Raji (cell line): Measurements from ENCODE around the gene GRIP2.

Experiments used
- POLR2A ChIP-seq: IDR thresholded peaks from 2 replicates; pipeline ENCODE4 v1.6.1; 2011; ENCODE audit warnings: low read depth, low read length, control low read depth; ENCODE audit not compliant: insufficient read depth

Gene GRIP2

DNA sequence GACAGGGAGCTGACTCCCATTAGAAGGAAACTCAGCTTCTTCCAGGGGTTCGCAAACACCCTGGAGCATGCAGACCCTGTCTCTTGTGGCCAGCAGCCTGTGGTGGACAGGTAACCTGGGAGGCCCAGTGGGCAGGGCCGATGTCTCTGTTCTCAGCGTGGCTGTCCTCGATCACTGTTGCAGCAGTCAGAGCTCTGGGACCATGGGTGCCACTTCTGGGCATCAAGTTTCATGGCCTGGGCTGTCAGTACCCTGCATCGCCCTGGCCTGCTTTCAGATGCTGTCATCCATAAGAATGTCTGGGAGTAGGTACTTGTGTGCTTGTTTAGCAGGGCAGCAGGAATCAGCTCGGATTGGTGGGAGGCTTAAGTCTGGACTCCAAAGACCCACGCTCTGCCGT is 83.3 kb downstream of the GRIP2 start:
- TF ChIP-seq POLR2A, result no peak

DNA sequence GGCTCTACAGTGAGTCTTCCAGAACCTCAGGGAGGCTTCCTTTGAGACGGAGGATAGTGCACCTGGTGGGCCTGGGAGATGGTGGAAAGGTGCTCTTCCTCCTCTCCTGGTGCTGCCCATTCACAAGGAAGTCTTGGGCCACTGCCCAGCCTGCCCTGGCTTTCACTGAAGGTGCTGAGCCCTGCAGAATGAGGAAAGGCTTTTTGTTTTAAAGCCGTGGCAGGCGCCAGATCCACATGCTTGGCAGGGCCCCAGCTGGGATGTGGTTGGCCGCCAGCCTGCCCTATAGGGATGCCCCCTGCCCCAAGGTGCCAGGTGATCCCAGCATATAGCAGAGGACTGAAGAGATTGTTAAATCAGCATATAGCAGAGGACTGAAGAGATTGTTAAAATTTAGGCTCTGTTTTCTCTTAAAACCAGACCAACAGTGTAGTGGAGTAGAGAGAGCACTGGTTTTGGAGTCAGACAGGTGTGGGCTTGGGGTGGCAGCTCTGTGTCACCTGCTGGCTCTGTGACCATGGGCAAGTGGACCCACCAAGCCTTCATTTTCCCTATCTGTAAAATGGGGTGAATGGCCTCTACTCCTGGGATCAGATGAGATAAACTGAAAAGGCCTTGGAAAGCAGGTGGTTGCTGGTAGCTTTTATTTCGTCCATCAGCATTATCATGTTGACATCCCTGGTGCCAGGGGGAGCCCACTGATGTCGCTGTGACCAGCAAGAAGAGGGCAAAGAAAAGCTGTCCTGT is 84.4 kb downstream of the GRIP2 start:
- no peak for TF ChIP-seq POLR2A

DNA sequence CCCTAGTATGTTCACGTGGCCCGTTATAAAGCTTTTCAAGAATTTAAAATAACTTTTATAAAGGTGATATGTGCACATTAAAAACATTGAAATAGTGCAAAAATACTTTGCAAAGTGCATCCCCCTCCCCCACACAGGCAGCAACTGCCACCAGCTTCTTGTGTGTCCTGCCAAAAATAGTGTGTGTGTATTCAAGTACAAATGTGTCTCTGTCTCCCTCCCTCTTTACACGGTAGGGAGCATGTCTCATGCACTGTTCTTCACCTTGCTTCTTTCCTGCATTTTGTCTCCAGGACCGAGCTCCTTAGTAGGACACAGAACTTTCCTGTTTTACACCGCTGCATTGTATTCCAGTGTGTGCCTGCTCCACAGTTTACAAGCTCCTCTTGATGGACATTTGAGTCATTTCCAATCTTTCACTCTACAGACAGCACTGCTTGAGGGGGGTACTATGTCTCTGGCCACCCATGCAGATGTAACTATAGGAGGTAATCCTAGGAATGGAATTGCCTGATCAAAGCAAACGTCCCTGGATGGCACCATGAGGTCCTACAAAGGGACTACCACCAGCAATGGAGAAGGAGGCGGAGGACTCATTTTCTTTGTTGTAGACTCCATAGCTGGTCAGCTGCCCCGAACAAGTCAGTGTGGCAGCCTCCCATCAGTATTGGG is 85.4 kb downstream of the GRIP2 start:
- no peak for TF ChIP-seq POLR2A

DNA sequence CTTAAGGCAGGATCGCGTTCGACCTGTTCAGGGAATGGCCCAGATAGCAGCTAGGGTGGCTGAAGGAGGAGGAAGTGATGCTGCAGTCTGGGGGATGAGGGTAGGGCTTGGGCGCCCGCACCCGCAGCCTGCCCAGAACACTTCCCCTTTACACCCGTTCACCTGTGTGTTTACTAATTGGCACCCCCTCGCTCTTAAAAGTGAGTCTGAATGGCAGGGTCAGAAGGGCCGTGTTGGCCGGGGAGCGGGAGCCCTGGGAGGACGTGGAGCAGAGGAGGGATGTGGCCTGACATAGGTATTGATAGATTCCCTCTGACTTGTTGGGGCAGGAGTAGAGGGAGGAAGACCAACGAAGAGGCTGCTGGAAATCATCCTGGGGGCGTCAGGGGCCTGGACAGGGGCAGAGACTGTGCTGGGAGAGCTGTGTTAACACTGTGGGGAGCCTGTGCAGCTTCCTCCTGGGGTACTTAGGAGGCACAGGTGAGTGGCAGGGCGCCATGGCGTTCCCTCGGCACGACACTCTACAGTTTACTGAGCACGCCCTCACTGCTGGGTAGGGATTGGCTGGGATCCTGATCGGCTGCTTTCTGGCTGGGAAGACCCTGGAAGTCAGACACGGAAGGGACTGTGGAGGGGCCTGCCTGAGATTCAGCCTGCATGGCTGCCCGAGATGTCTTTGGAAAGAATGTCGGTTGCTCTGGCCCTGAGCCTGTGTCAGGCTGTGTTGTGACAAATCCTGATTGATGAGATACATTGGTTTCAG is 86.1 kb downstream of the GRIP2 start:
- TF ChIP-seq POLR2A, result no peak

DNA sequence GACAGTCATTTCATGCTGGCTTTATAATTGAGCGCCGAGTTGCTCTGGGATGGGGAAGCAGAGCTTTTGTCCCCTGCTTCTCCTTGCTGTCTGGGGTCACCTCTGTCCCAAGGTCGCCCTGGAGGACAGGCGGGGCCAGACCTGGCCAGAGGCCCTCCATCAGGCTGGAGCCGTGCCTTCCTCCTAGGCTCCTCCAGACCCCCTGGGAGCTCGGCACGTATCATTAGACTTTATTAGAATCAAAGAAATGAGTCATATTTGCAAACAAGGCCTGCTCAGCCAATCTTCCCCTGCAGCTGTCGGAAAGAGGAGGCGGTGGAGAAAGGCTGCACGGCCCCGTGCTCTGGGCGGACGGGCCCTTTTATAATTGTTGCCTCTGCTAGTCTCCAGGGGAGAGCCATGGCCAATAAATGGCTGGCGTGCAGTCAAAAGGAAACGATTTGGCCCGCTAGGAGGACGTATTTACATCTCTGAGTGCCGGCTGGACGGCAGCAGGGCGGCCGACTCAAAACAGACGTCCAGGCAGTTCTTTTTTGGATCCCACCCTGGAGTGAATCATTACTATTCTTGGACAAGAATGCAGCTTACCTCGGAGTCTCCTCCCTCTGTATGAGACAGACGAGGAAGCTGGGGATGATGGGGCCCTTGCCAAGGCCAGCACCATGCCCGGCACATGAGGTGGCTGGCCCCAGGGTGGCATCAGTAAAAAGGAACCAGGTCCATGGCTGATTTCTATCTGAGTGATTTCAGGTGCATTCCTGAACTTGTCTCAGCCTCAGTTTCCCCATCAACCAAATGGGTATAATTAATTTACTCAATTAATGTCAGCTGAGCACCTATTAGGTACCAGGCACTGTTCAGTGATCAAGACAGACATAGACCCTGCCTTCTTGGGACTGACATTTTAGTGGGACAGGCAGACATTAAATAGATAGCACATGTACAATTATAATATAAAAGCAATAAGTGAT is 87.1 kb downstream of the GRIP2 start:
- TF ChIP-seq POLR2A, result no peak

DNA sequence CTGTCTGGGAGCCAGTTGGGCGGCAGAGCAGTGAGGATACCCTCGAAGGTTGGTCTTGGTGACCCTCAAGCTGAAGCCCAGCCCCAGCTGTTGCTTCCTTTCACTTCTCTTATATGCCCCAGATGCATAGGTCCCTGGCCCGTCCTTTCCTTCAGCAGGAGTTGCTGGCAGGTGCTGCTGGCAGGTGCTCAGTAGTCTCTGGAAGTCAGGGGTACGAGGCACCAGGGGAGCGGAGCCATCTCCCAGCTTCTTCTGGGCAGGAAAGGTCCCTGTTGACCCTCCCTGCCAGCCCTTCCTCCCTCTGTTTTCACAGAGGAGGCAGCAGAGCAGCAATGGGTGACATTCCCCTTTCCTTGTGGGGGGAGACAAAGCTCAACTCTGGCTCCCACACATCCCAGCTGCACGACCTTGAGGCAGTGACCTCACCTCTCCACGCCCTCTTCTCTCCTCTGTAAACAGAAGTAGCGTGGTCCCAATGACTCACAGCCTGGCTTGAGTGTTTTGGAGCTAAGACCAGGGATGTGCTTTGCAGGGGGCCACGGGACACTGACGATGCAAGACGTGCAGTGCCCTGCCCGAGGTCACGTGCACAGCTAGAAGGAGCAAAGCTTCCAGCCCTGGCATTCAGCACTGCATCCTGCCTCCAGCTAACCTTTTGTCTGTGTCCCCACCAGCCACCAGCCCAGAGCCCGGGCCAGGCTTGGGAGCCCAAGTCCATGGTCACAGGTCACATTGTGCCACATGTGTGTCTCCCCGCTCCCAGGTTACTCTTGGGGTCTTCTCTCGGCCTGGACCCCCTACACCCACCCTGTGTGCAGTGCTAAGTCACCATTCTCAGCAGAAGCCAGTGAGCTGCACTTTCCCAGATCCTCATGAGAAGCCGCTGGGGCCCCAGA is 88.0 kb downstream of the GRIP2 start:
- no peak for TF ChIP-seq POLR2A

DNA sequence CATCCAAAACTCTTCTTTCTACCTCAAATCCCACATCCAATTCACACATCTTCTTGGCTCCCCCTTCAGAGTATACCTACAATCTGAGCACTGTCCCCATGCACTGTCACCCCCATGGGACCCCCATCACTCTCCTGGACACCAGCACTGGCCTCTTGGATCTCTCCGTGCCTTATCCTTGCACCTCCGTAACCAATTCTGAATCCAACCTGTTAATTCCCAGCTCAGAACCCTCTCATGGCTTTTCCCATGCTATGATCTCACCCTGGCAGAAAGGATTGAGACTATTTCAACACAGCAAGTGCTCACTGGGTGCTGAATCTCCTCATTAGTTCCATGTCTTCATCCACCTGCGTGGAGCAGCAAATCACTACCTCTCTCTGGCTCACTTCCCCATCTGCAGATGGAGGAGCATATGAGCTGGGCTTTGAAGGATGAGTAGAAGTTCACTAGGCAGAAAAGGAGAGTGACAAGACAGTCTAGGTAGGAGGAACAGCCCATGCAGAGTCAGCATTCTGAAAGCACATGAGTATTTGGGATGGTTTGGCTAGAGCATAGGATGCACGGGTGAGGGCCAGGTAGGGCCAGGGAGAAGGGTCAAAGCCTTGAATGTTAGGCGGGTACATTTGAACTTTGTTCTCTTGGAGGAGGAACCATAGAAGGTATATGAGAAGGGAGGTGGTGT is 89.1 kb downstream of the GRIP2 start:
- no peak for TF ChIP-seq POLR2A

DNA sequence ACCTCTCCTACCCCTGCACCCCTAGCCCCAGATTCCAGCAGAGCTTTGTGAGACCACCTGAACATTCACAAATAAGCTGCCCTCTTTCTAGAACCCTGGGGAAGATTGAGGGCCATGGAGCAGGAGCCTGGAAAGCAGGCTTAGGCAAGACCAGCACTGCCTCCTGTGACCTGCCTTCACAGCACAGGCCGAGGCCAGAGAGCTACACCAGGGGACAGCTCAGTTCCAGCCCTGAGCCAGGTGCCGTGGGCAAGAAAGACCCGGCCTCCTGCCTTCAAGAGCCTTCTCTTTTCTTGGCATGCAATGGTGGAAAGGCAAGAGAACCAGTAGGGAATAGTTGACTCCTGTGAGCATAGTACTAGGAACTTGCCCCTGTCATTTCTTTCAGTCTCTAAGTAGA is 89.6 kb downstream of the GRIP2 start:
- TF ChIP-seq POLR2A, result no peak

DNA sequence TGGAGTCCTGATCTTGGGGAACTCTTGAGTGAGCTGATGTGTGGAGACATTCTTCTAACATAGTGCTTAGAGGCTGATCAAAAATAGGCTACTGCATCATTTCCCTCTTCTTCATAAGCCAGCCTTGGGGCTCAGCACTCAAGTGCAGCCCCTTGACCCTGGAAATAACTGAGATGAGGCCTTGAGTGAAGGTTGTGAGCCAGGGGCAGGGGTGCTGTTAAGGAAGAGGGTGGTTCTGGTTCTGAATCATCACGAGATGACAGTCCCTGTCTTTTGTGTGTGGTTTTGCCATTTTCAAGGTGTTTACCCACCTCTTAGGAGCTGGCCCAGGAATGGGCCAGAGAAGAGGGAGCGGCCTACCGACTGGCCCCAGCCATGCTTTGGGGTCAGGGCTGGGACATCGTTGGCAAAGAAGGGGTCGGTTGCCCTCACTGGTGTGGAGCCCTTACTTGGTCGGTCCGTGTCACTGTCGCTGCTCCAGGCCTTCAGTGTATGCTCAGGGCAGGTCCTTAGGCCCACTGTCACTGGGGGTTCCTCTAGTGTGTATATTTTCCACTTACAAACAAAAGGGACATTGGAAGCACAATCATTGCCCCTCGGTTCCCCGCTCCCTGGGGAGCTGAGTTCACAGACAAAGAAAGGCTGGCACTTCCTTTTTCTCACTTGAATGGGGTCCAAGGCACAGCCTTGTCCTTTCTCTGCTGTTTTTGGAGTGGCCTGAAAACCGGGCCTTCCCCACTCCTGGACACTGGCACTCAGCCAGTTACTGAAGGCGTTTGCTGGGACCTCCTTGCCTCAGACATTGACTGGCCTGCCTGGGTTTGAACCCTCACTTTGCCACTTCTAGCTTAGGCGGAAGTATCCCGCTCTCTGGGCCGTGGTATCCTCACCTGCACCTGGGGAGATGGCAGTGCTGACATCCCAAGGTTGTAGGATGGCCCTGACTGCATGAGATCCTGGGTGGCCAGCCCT is 91.1 kb downstream of the GRIP2 start:
- TF ChIP-seq POLR2A, result no peak

DNA sequence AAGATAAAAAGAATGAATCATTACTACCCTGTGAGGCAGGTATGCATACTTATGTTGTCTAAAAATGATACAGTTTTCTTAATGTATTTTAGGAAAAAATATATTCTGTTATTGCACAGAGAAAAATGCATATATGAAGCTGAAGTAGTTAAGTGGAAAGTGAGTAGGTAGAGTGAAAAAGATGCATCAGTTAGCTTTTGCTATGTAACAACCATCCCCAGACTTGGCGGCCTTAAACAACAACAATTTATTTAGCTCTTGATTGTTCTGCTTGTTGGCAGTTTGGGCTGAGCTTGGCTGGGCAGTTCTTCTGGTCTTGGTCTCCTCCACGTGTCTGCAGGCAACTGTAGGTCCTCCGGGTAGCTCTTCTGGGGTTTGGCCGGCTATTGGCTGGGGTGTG is 92.1 kb downstream of the GRIP2 start:
- TF ChIP-seq POLR2A, result no peak

DNA sequence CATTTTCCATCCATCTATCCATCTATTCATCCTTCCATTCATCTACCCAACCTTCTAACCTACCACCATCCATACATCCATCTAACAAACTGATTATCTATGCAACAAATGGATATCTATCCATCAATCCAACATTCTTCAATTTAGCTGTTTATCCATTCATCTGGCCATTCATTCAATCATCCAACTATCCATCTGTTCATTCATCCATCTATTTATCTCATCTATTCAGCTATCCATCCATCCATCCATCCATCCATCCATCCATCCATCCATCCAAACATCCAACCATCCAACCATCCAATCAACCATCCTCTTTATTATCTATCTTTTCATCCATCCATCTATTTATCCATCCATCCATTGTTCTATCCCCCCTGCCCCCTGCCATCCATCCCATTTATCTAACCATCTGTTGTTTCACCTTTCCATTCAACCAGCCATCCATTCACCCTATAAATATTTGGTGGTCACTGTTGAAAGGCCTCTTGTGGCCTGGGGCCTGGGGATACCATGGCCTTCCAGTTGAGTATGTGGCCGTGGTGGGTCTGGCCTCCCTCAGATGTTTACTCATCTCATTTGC is 93.1 kb downstream of the GRIP2 start:
- TF ChIP-seq POLR2A, result no peak

DNA sequence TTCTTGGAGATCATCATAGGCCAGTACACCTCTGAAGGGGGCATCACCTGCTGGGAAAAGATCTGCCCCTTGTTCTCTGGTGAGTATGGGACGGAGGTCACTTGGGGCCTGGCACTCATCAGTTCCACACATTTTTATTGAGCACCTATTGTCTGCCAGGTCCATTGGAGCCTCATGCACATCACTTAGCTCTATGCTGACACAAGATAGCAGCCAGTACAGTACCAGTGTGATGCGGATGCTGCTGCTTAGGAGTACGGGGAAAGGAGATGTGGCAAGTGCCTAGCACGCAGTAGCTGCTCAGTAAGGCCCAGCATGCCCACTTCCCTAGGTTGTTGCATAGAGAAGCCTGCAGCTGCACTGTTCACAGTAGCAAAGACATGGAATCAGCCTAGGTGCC is 94.4 kb downstream of the GRIP2 start:
- TF ChIP-seq POLR2A, result no peak
